Caco-2 (cell line): ENCODE results near the gene DOK7. TPM values are rescaled to one million over a fixed set of nuclear protein-coding genes. Genes with fewer than 3 reads are reported as not detected.

Experiments
- BruUV-seq: library from RNA; stranded (reverse); fragments of 400-500 nt; replicated peaks from 2 replicates; lab custom pipeline; 2021; lab: Mats Ljungman, UMichigan
- CTCF ChIA-PET: fragments of 300-600 bp; sonication (Branson Sonifier 250); formaldehyde crosslinking; loops from one replicate; lab custom pipeline; 2022; ENCODE audit warnings: antibody characterized with exemption; lab: Charles Lee
- POLR2A ChIA-PET: fragments of 300-600 bp; sonication (Branson Sonifier 250); formaldehyde crosslinking; loops from one replicate; lab custom pipeline; 2022; ENCODE audit warnings: antibody characterized with exemption; lab: Charles Lee
- DNase-seq, 2 experiments: peaks; one replicate each; pipeline versions ENCODE4 v3.0.0 to v3.0.0-alpha.2; 2020 to 2022
- H3K27me3 ChIP-seq: replicated peaks from 2 replicates; pipeline ENCODE4 v1.6.0; 2011; ENCODE audit warnings: low read length; ENCODE audit not compliant: control insufficient read depth, insufficient read depth
- H3K36me3 ChIP-seq: 2 replicates; pipeline ENCODE4 v1.5.1; 2011; ENCODE audit warnings: low read length; ENCODE audit not compliant: control insufficient read depth, insufficient read depth
- H3K4me1 ChIP-seq: fragments of 250-450 bp; sonication (Bioruptor Pico); 2 replicates; pipeline ENCODE4 v1.5.1; 2020; ENCODE audit warnings: mild to moderate bottlenecking
- H3K4me3 ChIP-seq: 2 replicates; pipeline ENCODE4 v1.5.1; 2011; ENCODE audit warnings: low read depth, mild to moderate bottlenecking, control low read depth, low read length
- H3K9me3 ChIP-seq: fragments of 250-450 bp; sonication (Bioruptor Pico); 2 replicates; pipeline ENCODE4 v1.5.1; 2020; ENCODE audit warnings: mild to moderate bottlenecking, moderate library complexity
- H3K27ac Mint-ChIP-seq: one replicate; pipeline ENCODE4 v1.8.0; 2022; ENCODE audit warnings: mixed read lengths; ENCODE audit not compliant: unreplicated experiment
- H3K27me3 Mint-ChIP-seq: one replicate; pipeline ENCODE4 v1.8.0; 2022; ENCODE audit warnings: mixed read lengths; ENCODE audit not compliant: insufficient read depth, unreplicated experiment
- H3K36me3 Mint-ChIP-seq: one replicate; pipeline ENCODE4 v1.8.0; 2022; ENCODE audit warnings: mild to moderate bottlenecking, mixed read lengths; ENCODE audit not compliant: insufficient read depth, unreplicated experiment
- H3K4me1 Mint-ChIP-seq: one replicate; pipeline ENCODE4 v1.8.0; 2022; ENCODE audit warnings: low read depth, mixed read lengths; ENCODE audit not compliant: unreplicated experiment
- H3K4me3 Mint-ChIP-seq: one replicate; pipeline ENCODE4 v1.8.0; 2022; ENCODE audit warnings: mild to moderate bottlenecking, moderate library complexity, mixed read lengths; ENCODE audit not compliant: unreplicated experiment
- H3K9me3 Mint-ChIP-seq: one replicate; pipeline ENCODE4 v1.8.0; 2022; ENCODE audit warnings: mixed read lengths; ENCODE audit not compliant: unreplicated experiment
- CTCF ChIP-seq, 2 experiments: fragments of 200-600 bp in 1 of 2; IDR thresholded peaks; 1 replicate in 1 of 2; 2 replicates in 1 of 2; pipeline versions ENCODE4 v1.5.1 to v1.8.0; 2011 to 2022; ENCODE audit warnings: antibody characterized with exemption in 1 of 2, control low read depth in 1 of 2, inconsistent platforms in 1 of 2, low read depth in 1 of 2, low read length in 1 of 2, mild to moderate bottlenecking in 1 of 2, moderate library complexity in 1 of 2; ENCODE audit not compliant: insufficient read depth in 1 of 2, severe bottlenecking in 1 of 2, unreplicated experiment in 1 of 2
- intact Hi-C: fragments of 100-400 bp; cut with micrococcal nuclease; formaldehyde crosslinking; loops from one replicate; pipeline ENCODE4 v1.10.0; 2022; ENCODE audit not compliant: unreplicated experiment
- total RNA-seq: library from RNA; stranded (reverse); gene quantifications from 2 replicates; pipeline ENCODE4 v1.2.3, GENCODE V29; 2022

Gene DOK7
- total RNA-seq, 1 experiment from 2014 or later: 0.29 TPM

GRCh38 chr4:3422241-3422801, 40.8 kb upstream of the DOK7 start:
- DNase-seq: no peak
- Histone ChIP-seq H3K36me3 (no peaks in the 10 kb centered on the region), H3K4me1 (no peaks in the 10 kb centered on the region), H3K27me3 (no peaks in the 10 kb centered on the region), H3K9me3 (no peaks in the 10 kb centered on the region), H3K4me3 (no peak overlapping the region)
- Mint-ChIP-seq H3K27me3 (no peaks in the 10 kb centered on the region), H3K36me3 (peaks cover 5% of the 10 kb centered on the region), H3K9me3 (no peaks in the 10 kb centered on the region), H3K4me3 (no peak overlapping the region), H3K27ac (no peak overlapping the region), H3K4me1 (no peaks in the 10 kb centered on the region)
- POLR2A ChIA-PET: no interaction called here
- no peak for TF ChIP-seq CTCF (IDR thresholded peaks at IDR 0.05; ENCODE audit: insufficient read depth in 1 of 2, low read depth in 1 of 2, low read length in 1 of 2, severe bottlenecking in 1 of 2, unreplicated experiment in 1 of 2)
- intact Hi-C loops: no loop called here
- BruUV-seq: no TSS peak
- CTCF ChIA-PET: no interaction called here

GRCh38 chr4:3422808-3423297, 40.3 kb upstream of the DOK7 start:
- POLR2A ChIA-PET: no interaction called here

GRCh38 chr4:3423406-3423805, 39.7 kb upstream of the DOK7 start:
- Histone ChIP-seq H3K4me1 (no peaks in the 10 kb centered on the region), H3K9me3 (no peaks in the 10 kb centered on the region), H3K36me3 (no peaks in the 10 kb centered on the region), H3K27me3 (no peaks in the 10 kb centered on the region), H3K4me3 (no peak overlapping the region)
- BruUV-seq: no TSS peak
- H3K4me1 Mint-ChIP-seq: no peaks in the 10 kb centered on the region
- DNase-seq: no peak
- intact Hi-C loops: no loop called here
- ChIA-PET POLR2A (no interaction called here), CTCF (interaction anchor here (1.0 kb wide), 1 partner anchor 15 kb away, joined by 3 read pairs; no protein-coding TSS in a partner anchor)
- H3K9me3 Mint-ChIP-seq: no peaks in the 10 kb centered on the region
- H3K4me3 Mint-ChIP-seq: no peak overlapping the region
- peaks cover 5% of the 10 kb centered on the region for H3K36me3 Mint-ChIP-seq
- no peaks in the 10 kb centered on the region for H3K27me3 Mint-ChIP-seq
- no peak for TF ChIP-seq CTCF (IDR thresholded peaks at IDR 0.05; ENCODE audit: insufficient read depth in 1 of 2, low read depth in 1 of 2, low read length in 1 of 2, severe bottlenecking in 1 of 2, unreplicated experiment in 1 of 2)
- no peak overlapping the region for H3K27ac Mint-ChIP-seq

More at GRCh38 chr4:3422808-3423297, 40.3 kb upstream of the DOK7 start:
- H3K4me1 ChIP-seq: no peaks in the 10 kb centered on the region
- H3K27me3 ChIP-seq: no peaks in the 10 kb centered on the region
- Mint-ChIP-seq H3K4me3 (no peak overlapping the region), H3K27me3 (no peaks in the 10 kb centered on the region), H3K27ac (no peak overlapping the region), H3K36me3 (peaks cover 5% of the 10 kb centered on the region), H3K4me1 (no peaks in the 10 kb centered on the region), H3K9me3 (no peaks in the 10 kb centered on the region)
- H3K36me3 ChIP-seq: no peaks in the 10 kb centered on the region
- DNase-seq: no peak
- CTCF ChIA-PET: no interaction called here
- no peak for TF ChIP-seq CTCF (IDR thresholded peaks at IDR 0.05; ENCODE audit: insufficient read depth in 1 of 2, low read depth in 1 of 2, low read length in 1 of 2, severe bottlenecking in 1 of 2, unreplicated experiment in 1 of 2)
- H3K9me3 ChIP-seq: no peaks in the 10 kb centered on the region
- no TSS peak for BruUV-seq
- intact Hi-C loops: no loop called here
- no peak overlapping the region for H3K4me3 ChIP-seq
